ENCODE results near the gene MEGF6.
"Not testable (repeated sequence)": the region's sequence is repeated elsewhere in the genome, so short reads cannot be mapped to it uniquely, and the experiment has no call there.

The MEGF6 gene

DNA sequence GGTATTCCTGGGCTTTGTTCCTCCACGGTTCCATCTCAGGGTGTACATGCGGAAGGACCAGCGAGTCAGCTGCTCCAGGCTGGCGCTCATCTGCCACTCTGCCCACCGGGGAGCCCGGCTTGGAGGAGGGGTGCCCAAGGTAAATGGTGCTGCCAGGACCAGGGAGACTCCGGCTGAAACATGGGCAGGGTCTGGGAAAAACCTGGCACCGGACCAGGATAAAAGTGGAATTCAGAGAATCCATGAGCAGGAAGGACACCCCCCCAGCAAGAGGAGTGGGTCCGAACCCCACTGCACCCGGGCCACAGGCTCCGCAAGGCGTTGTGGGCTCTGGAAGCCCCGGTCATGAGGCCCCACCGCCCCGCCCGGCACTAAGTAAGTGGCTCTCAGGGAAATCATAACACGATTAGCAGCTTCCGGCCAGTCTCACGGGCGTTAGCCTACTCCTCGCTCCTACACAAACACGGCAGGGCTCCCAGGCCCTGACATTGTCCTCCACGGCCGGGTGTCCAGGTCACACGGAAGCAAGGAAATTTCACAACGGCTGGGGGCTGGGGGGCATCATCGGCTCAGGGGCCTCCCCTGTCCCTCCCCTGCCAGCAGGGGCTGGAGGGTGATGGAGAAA lies 21.1 kb downstream of the MEGF6 start:
- no peak for DNase-seq

GRCh38 chr1:3588395-3588794 lies 22.9 kb downstream of the MEGF6 start:
- no peak for DNase-seq

DNA sequence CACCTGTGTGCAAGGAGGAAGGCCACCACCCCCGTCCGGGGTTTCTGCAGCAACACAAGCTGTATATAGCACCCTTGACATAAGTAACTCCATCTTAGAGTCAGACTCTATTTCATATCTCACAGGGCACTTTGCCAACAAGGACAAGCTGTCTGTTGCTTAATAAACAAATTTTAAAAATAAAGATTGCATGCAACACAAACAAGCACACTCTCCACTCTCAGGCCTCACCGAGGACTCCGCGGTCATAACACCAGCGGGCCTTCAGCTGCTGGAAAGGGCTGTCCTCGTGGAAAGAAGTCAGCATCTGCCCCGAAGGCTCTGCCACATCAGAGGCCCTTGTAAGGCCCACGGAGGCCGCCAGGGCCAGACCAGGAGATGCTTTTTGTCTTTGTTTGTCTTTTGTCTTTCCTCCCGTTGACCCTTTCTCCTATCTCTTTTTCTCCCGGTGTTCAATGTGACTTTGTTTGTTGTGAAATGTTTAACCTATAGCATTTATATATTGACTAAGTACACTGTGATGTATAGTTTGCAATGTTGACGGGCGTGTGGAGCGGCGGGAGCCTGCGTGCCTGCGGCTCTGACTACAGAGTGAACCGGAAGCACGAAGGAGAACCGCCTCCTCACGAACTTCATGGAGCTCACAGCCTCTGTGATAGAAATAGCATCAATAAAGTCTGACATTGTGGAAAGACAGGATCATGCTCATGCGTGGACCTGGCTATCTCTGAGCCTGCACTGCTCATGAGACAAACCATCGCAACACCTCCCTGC lies 24.1 kb downstream of the MEGF6 start:
- DNase-seq, result no peak

DNA sequence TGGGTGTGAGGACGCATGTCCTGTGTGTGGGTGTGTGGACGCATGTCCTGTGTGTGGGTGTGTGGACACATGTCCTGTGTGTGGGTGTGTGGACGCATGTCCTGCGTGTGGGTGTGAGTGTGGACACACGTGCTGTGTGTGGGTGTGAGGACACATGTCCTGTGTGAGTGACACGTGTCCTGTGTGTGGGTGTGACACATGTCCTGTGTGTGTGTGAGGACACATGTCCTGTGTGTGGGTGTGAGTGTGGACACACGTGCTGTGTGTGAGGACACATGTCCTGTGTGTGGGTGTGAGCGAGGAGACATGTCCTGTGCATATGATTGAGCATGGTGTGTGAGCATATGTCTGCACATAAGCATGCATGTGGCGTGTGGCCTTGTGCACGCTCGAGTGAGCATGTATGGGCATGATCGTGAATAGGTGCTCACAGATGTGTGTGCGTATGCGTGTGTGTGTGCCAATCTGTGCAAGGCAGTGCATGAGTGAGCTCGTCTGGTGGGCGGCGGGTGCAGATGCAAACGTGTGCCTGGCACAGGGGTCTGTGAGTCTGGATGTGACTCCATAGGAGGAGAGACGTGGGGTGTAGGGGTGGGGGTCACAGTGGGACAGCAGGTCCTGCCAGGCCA lies 25.3 kb downstream of the MEGF6 start:
- DNase-seq, result no peak

GRCh38 chr1:3585353-3585868 lies 25.9 kb downstream of the MEGF6 start:
- not testable (repeated sequence) for DNase-seq

DNA sequence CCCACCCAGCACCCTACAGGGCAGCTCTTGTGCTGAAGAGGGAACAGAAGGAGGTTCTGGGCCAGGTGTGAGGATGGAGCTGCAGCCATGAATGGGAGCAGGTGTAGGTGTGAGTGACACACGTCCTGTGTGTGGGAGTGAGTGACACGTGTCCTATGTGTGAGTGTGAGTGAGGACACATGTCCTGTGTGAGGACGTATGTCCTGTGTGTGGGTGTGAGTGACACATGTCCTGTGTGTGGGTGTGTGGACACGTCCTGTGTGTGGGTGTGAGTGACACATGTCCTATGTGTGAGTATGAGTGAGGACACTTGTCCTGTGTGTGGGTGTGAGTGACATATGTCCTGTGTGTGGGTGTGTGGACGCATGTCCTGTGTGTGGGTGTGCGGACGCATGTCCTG lies 26.4 kb downstream of the MEGF6 start:
- DNase-seq, result no peak

GRCh38 chr1:3583751-3584150 lies 27.6 kb downstream of the MEGF6 start:
- DNase-seq, result not testable (repeated sequence)

GRCh38 chr1:3581296-3582036 lies 29.8 kb downstream of the MEGF6 start:
- DNase-seq, result no peak

DNA sequence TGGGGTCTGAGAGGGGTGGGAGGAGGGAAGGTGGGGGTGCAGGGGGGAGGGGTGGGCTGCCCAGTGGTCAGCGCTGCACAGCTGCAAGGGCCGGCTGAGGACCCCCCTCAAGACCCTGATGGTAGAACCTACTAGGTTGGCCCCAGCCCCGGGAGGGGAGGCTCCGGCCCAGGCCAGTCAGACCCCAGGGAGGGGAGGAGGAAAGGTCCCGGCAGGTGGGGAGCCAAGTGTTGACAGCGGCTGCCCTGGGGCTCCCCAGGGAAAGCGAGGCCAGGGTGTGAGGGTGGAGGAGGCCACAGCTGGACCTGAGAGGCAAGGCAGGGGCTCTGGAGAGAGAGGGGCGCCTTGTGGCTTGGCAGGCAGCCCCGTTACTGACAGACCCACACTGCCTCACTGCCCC lies 31.1 kb downstream of the MEGF6 start:
- DNase-seq, result no peak

DNA sequence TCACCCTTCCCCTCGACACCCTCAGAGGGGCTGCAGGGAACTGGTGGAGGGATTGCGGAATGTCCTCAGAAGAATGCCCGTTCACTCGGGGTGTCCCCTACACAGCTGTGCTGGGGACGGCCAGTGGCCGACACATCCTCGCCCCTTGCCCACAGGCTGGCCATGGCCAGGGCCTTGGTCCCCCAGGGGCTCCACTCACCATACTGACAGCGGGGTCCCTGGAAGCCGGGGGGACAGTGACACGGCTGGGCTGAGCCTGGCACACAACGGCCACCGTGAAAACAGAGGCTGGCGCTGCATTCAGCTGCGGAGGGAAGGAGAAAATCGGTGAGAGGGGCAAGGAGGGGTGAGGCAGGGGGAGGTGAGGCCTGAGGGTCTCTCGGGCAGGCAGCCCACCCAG lies 31.7 kb downstream of the MEGF6 start:
- no peak for DNase-seq

- no peak for DNase-seq
These were observed 32.4 kb downstream of the MEGF6 start for GRCh38 chr1:3578906-3579305.

- DNase-seq, result no peak
These were observed 32.9 kb downstream of the MEGF6 start for GRCh38 chr1:3578433-3578805.

DNA sequence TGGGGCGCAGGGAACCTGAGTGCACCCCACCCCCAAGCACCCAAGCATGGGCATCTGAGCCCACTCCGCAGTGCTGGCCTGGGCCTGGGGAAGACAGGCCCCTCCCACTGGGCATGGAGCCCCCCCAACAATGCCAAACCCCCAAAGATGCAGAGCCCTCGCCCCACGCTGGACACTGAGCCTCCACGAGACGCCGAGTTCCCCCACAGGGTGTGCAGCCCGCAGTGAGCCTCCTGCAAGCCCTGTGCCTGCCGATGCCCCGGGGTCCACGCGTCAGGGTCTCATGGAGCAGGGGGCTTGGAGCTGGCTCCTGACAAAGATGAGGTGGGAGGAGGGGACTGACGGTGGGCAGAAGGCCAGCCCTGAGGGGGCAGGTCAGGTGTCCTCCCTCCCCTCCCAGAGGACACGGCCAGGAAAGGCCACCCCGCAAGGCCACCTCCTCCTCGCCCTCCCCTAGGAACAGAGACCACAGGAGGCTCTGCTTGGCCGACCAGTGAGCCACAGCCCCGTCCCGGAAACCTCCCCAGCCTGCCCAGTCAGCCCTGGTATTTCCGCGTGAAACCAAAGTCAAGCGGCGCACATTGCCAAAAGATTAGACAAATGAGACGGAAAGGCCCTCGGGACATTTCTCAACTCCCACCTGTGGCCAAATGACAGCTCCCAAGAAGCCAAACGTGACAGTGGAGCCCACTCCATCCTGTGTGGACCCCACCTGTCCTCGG lies 33.4 kb downstream of the MEGF6 start:
- DNase-seq, result no peak

GRCh38 chr1:3577300-3577699 lies 34.0 kb downstream of the MEGF6 start:
- DNase-seq, result no peak

DNA sequence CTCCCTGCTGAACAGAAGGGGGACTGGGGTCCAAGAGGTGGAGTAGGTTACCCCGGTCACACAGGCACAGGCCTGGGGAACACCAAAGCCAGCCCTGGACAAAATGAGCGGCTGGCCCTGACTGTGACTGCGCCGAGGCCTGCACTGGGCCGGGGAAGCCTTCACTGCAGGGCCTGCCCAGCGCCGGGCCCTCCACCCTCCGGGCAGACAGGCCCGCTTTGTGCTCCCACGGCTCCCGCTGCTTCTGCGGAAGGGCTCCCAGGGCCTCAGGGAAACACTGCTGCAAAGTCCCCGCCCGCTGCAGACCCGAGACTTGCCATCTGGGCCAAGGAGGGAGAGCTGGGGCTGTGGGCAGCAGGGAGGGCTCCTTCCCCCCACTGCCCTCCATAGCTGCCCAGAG lies 35.3 kb downstream of the MEGF6 start:
- DNase-seq, result no peak

DNA sequence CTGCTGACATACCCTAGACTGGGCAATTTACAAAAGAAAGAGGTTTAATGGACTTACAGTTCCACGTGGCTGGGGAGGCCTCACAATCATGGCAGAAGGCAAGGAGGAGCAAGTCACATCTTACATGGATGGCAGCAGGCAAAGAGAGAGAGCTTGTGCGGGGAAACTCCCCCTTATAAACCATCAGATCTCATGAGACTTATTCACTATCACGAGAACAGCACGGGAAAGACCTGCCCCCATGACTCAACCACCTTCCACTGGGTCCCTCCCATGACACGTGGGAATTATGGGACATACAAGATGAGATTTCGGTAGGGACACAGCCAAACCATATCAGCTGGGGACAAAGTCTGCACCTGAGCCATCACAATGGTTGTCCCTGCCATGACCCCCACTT lies 35.8 kb downstream of the MEGF6 start:
- DNase-seq, result not testable (repeated sequence)

- DNase-seq, result no peak
These were observed 37.8 kb downstream of the MEGF6 start for GRCh38 chr1:3573500-3573899.

- not testable (repeated sequence) for DNase-seq
These were observed 38.7 kb downstream of the MEGF6 start for GRCh38 chr1:3572638-3573037.

- no peak for DNase-seq
These were observed 40.0 kb downstream of the MEGF6 start for GRCh38 chr1:3571263-3571662.

- DNase-seq, result no peak
These were observed 41.0 kb downstream of the MEGF6 start for GRCh38 chr1:3570066-3570986.

DNA sequence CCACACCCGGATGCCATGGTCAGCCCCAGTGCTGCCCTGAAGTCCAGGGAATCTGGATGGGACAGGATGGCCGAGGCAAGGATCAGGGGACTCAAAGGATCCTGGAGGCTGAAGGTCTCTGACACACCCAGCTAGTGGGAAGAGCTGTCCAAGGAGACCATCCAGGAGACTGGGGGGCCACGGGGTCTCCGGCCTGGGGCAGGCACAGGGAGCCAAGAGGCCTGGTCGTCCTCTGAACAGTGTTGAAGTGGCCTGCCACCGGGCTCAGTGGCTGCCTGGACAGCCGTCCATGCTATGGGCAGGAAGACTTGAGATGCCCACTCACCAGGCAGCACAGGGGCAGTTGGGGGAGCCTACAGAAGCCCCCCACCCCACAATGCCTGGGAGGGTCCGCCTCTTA lies 41.9 kb downstream of the MEGF6 start:
- no peak for DNase-seq

All from NCI-H2029 (cell line).